ENCODE measurements around the gene DOK3.
"Not testable (repeated sequence)": the region's sequence is repeated elsewhere in the genome, so short reads cannot be mapped to it uniquely, and the experiment has no call there.

DNA sequence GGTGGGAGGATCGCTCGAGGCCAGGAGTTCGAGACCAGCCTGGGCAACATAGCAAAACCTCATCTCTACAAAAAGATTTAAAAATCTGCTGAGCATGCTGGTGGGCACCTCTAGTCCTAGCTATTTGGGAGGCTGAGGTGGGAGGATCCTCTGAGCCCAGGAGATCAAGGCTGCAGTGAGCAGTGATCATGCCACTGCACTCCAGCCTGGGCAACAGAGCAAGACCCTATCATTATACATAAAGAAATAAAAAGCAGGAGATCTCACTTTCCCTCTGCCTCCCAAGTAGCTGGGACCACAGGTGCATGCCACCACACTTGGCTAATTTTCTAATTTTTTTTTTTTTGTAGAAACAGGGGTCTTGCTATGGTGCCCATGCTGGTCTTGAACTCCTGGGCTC lies 23.9 kb downstream of the DOK3 start:
- not testable (repeated sequence) for TF ChIP-seq ZNF8 (CRISPR knock-in tag; IDR thresholded peaks at IDR 0.05); CSDC2 (CRISPR knock-in tag; IDR thresholded peaks at IDR 0.05); CSRNP3 (CRISPR knock-in tag; IDR thresholded peaks at IDR 0.05); ZFP30 (CRISPR knock-in tag; IDR thresholded peaks at IDR 0.05); ARNTL (CRISPR knock-in tag; IDR thresholded peaks at IDR 0.05; ENCODE audit: borderline replicate concordance, low read depth); ZNF565 (CRISPR knock-in tag; conservative IDR thresholded peaks at IDR 0.05; ENCODE audit: low read depth); CREB5 (CRISPR knock-in tag; IDR thresholded peaks at IDR 0.05; ENCODE audit: low read depth); ZC3H10 (CRISPR knock-in tag; IDR thresholded peaks at IDR 0.05); ISL1 (CRISPR knock-in tag; IDR thresholded peaks at IDR 0.05); ZNF70 (CRISPR knock-in tag; IDR thresholded peaks at IDR 0.05)
- TF ChIP-seq, protein P1, sequence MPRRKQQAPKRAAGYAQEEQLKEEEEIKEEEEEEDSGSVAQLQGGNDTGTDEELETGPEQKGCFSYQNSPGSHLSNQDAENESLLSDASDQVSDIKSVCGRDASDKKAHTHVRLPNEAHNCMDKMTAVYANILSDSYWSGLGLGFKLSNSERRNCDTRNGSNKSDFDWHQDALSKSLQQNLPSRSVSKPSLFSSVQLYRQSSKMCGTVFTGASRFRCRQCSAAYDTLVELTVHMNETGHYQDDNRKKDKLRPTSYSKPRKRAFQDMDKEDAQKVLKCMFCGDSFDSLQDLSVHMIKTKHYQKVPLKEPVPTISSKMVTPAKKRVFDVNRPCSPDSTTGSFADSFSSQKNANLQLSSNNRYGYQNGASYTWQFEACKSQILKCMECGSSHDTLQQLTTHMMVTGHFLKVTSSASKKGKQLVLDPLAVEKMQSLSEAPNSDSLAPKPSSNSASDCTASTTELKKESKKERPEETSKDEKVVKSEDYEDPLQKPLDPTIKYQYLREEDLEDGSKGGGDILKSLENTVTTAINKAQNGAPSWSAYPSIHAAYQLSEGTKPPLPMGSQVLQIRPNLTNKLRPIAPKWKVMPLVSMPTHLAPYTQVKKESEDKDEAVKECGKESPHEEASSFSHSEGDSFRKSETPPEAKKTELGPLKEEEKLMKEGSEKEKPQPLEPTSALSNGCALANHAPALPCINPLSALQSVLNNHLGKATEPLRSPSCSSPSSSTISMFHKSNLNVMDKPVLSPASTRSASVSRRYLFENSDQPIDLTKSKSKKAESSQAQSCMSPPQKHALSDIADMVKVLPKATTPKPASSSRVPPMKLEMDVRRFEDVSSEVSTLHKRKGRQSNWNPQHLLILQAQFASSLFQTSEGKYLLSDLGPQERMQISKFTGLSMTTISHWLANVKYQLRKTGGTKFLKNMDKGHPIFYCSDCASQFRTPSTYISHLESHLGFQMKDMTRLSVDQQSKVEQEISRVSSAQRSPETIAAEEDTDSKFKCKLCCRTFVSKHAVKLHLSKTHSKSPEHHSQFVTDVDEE (CRISPR knock-in tag; IDR thresholded peaks at IDR 0.05), result not testable (repeated sequence)
- TF ChIP-seq, protein P2, sequence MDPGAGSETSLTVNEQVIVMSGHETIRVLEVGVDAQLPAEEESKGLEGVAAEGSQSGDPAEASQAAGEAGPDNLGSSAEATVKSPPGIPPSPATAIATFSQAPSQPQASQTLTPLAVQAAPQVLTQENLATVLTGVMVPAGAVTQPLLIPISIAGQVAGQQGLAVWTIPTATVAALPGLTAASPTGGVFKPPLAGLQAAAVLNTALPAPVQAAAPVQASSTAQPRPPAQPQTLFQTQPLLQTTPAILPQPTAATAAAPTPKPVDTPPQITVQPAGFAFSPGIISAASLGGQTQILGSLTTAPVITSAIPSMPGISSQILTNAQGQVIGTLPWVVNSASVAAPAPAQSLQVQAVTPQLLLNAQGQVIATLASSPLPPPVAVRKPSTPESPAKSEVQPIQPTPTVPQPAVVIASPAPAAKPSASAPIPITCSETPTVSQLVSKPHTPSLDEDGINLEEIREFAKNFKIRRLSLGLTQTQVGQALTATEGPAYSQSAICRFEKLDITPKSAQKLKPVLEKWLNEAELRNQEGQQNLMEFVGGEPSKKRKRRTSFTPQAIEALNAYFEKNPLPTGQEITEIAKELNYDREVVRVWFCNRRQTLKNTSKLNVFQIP (CRISPR knock-in tag; IDR thresholded peaks at IDR 0.05; ENCODE audit: borderline replicate concordance, low read depth), result not testable (repeated sequence)

Data from SK-N-SH treated with all-trans-retinoic acid at 6 μM for 48 hours (cell line).